HEK293 (cell line): ENCODE data around the gene MOGAT3.

Experiments
- CTCF ChIA-PET: fragments of 350-600 bp; formaldehyde crosslinking; extraction: SDS; loops from one replicate; lab custom pipeline; 2021; ENCODE audit warnings: antibody characterized with exemption; lab: Yijun Ruan, JAX
- POLR2A ChIA-PET: fragments of 300-600 bp; formaldehyde crosslinking; extraction: SDS; loops from one replicate; lab custom pipeline; 2020; ENCODE audit warnings: antibody characterized with exemption, inconsistent platforms; lab: Yijun Ruan, JAX
- H3K27ac ChIP-seq: fragments of 200-500 bp; sonication (Bioruptor generic); 2 replicates; pipeline ENCODE4 v1.5.1; 2014; ENCODE audit warnings: low read depth, low read length, control low read depth, inconsistent platforms; ENCODE audit errors: extremely low read depth
- H3K36me3 ChIP-seq, 2 experiments: fragments of 200-500 bp in 1 of 2; sonication (Bioruptor generic) in 1 of 2; 1 replicate in 1 of 2; 2 replicates in 1 of 2; pipeline ENCODE4 v1.5.1; 2014 to 2017; ENCODE audit warnings: inconsistent platforms in 2 of 2, low read length in 2 of 2; ENCODE audit not compliant: control insufficient read depth in 2 of 2, insufficient read depth in 1 of 2
- H3K4me1 ChIP-seq: fragments of 200-500 bp; sonication (Bioruptor generic); 2 replicates; pipeline ENCODE4 v1.5.1; 2014; ENCODE audit warnings: mild to moderate bottlenecking, low read length, inconsistent platforms; ENCODE audit not compliant: control insufficient read depth, insufficient read depth
- H3K4me3 ChIP-seq: 2 replicates; pipeline ENCODE4 v1.5.1; 2011; ENCODE audit warnings: low read depth, mild to moderate bottlenecking, control low read depth, low read length, moderate library complexity
- H3K9me3 ChIP-seq: fragments of 200-500 bp; sonication (Bioruptor generic); 2 replicates; pipeline ENCODE4 v1.5.1; 2014; ENCODE audit warnings: low read depth, low read length, inconsistent platforms; ENCODE audit not compliant: control insufficient read depth, insufficient read depth
- EGR2 ChIP-seq: fragments of 450-650 bp; formaldehyde crosslinking; IDR thresholded peaks from 2 replicates; pipeline ENCODE4 v1.5.1; 2016; ENCODE audit warnings: low read depth, missing biosample characterization, missing genetic modification characterization
- KLF10 ChIP-seq: fragments of 450-650 bp; IDR thresholded peaks from 2 replicates; pipeline ENCODE4 v1.5.1; 2018; ENCODE audit warnings: missing biosample characterization, mild to moderate bottlenecking, missing genetic modification characterization
- KLF7 ChIP-seq: fragments of 450-650 bp; formaldehyde crosslinking; IDR thresholded peaks from 2 replicates; pipeline ENCODE4 v1.5.1; 2016; ENCODE audit warnings: missing biosample characterization, missing genetic modification characterization, borderline replicate concordance
- PBX3 ChIP-seq: sonication (generic); formaldehyde crosslinking; IDR thresholded peaks from 2 replicates; pipeline ENCODE4 v1.8.1; 2022; ENCODE audit warnings: mild to moderate bottlenecking, moderate library complexity, missing genetic modification reagents
- PRDM6 ChIP-seq: fragments of 450-650 bp; formaldehyde crosslinking; IDR thresholded peaks from 2 replicates; pipeline ENCODE4 v1.5.1; 2017; ENCODE audit warnings: missing biosample characterization, missing genetic modification characterization
- TCF7L2 ChIP-seq: IDR thresholded peaks from 2 replicates; pipeline ENCODE4 v1.6.1; 2011; ENCODE audit warnings: low read depth, mild to moderate bottlenecking, inconsistent platforms, low read length, moderate library complexity, borderline replicate concordance
- ZBTB8A ChIP-seq: fragments of 450-650 bp; formaldehyde crosslinking; IDR thresholded peaks from 2 replicates; pipeline ENCODE4 v1.5.1; 2016; ENCODE audit warnings: missing biosample characterization, missing genetic modification characterization
- ZIC2 ChIP-seq: fragments of 450-650 bp; formaldehyde crosslinking; IDR thresholded peaks from 2 replicates; pipeline ENCODE4 v1.5.1; 2016; ENCODE audit warnings: missing biosample characterization, missing genetic modification characterization
- ZNF10 ChIP-seq: fragments of 450-650 bp; formaldehyde crosslinking; IDR thresholded peaks from 2 replicates; pipeline ENCODE4 v1.5.1; 2017; ENCODE audit warnings: missing biosample characterization, missing genetic modification characterization
- ZNF2 ChIP-seq: fragments of 450-650 bp; formaldehyde crosslinking; IDR thresholded peaks from 2 replicates; pipeline ENCODE4 v1.5.1; 2016; ENCODE audit warnings: missing biosample characterization, missing genetic modification characterization
- ZNF223 ChIP-seq: fragments of 450-650 bp; formaldehyde crosslinking; IDR thresholded peaks from 2 replicates; pipeline ENCODE4 v1.5.1; 2016; ENCODE audit warnings: missing biosample characterization, missing genetic modification characterization
- ZNF24 ChIP-seq: fragments of 450-650 bp; formaldehyde crosslinking; IDR thresholded peaks from 2 replicates; pipeline ENCODE4 v1.5.1; 2016; ENCODE audit warnings: missing biosample characterization, missing genetic modification characterization
- ZNF302 ChIP-seq: fragments of 450-650 bp; formaldehyde crosslinking; IDR thresholded peaks from 2 replicates; pipeline ENCODE4 v1.5.1; 2016; ENCODE audit warnings: missing biosample characterization, missing genetic modification characterization, low read depth
- ZNF335 ChIP-seq: fragments of 450-650 bp; formaldehyde crosslinking; conservative IDR thresholded peaks from 2 replicates; pipeline ENCODE4 v1.5.1; 2016; ENCODE audit warnings: missing biosample characterization, missing genetic modification characterization
- ZNF394 ChIP-seq: fragments of 450-650 bp; formaldehyde crosslinking; IDR thresholded peaks from 2 replicates; pipeline ENCODE4 v1.5.1; 2016; ENCODE audit warnings: missing biosample characterization, missing genetic modification characterization, mild to moderate bottlenecking, moderate library complexity, borderline replicate concordance
- ZNF473 ChIP-seq: fragments of 450-650 bp; formaldehyde crosslinking; IDR thresholded peaks from 2 replicates; pipeline ENCODE4 v1.5.1; 2017; ENCODE audit warnings: missing biosample characterization, missing genetic modification characterization
- ZNF521 ChIP-seq: fragments of 450-650 bp; formaldehyde crosslinking; IDR thresholded peaks from 2 replicates; pipeline ENCODE4 v1.5.1; 2017; ENCODE audit warnings: missing biosample characterization, mild to moderate bottlenecking, missing genetic modification characterization
- ZNF529 ChIP-seq: fragments of 450-650 bp; formaldehyde crosslinking; IDR thresholded peaks from 2 replicates; pipeline ENCODE4 v1.5.1; 2017; ENCODE audit warnings: missing genetic modification characterization, missing biosample characterization; ENCODE audit not compliant: insufficient replicate concordance
- ZNF610 ChIP-seq: fragments of 450-650 bp; formaldehyde crosslinking; IDR thresholded peaks from 2 replicates; pipeline ENCODE4 v1.5.1; 2016; ENCODE audit warnings: missing biosample characterization, missing genetic modification characterization, borderline replicate concordance
- ZNF843 ChIP-seq: fragments of 450-650 bp; formaldehyde crosslinking; IDR thresholded peaks from 2 replicates; pipeline ENCODE4 v1.5.1; 2016; ENCODE audit warnings: missing biosample characterization, missing genetic modification characterization
- ZSCAN30 ChIP-seq: fragments of 450-650 bp; IDR thresholded peaks from 2 replicates; pipeline ENCODE4 v1.5.1; 2018; ENCODE audit warnings: missing biosample characterization, mild to moderate bottlenecking, missing genetic modification characterization, moderate library complexity
- TF ChIP-seq, protein P1 (sequence below): fragments of 450-650 bp; formaldehyde crosslinking; IDR thresholded peaks from 2 replicates; pipeline ENCODE4 v1.5.1; 2016; ENCODE audit warnings: missing biosample characterization, missing genetic modification characterization
- TF ChIP-seq, protein P2 (sequence below): fragments of 450-650 bp; formaldehyde crosslinking; IDR thresholded peaks from 2 replicates; pipeline ENCODE4 v1.5.1; 2016; ENCODE audit warnings: missing biosample characterization, missing genetic modification characterization
- TF ChIP-seq, protein P3 (sequence below): fragments of 450-650 bp; formaldehyde crosslinking; IDR thresholded peaks from 2 replicates; pipeline ENCODE4 v1.5.1; 2016; ENCODE audit warnings: missing biosample characterization, missing genetic modification characterization, borderline replicate concordance

MOGAT3 gene

DNA sequence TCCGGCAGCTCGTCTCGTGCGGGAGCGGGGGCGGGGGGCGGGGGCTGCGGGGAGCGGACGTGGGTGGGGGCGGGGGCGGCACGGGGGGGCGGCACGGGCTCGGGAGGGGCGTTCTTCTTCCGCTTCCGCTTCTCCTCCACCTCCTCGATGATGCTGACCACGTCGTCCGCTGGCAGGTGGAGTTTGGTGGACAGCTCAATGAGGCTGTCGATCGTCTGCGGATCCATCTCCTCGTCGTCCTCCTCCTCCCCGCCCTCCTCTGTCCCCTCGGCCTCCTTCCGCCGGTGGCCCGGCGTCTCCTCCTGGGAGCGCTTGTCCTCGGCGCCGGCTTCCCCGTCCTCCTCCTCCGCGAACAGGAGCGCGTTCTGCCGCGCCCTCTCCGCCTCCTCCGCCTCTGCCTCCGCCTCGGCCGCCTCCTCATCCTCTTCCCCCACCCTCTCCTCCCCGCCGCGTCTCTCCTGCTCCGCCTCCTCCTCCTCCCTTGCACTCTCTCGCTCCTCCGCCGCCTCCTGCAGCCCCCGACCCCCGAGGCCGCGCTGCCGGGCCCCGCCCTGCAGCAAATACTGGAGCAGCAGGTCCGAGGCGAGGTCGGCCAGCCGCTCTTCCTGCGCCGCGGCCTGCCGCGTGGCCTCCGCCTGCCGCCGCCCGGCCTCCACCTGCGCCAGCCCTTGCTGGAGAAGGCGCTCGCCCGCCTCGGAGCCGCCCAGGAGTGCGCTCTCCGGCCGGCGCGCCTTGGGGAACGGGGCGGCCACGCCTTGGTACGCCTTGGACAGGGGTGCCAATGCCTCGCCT is 37.4 kb downstream of the MOGAT3 start (continued):
- TF ChIP-seq, protein P1, sequence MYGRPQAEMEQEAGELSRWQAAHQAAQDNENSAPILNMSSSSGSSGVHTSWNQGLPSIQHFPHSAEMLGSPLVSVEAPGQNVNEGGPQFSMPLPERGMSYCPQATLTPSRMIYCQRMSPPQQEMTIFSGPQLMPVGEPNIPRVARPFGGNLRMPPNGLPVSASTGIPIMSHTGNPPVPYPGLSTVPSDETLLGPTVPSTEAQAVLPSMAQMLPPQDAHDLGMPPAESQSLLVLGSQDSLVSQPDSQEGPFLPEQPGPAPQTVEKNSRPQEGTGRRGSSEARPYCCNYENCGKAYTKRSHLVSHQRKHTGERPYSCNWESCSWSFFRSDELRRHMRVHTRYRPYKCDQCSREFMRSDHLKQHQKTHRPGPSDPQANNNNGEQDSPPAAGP (tag by site-specific recombination): peak; percentile 87
- TF ChIP-seq ZNF610 (tag by site-specific recombination): no peak
- no peak for TF ChIP-seq ZNF473 (tag by site-specific recombination)

DNA sequence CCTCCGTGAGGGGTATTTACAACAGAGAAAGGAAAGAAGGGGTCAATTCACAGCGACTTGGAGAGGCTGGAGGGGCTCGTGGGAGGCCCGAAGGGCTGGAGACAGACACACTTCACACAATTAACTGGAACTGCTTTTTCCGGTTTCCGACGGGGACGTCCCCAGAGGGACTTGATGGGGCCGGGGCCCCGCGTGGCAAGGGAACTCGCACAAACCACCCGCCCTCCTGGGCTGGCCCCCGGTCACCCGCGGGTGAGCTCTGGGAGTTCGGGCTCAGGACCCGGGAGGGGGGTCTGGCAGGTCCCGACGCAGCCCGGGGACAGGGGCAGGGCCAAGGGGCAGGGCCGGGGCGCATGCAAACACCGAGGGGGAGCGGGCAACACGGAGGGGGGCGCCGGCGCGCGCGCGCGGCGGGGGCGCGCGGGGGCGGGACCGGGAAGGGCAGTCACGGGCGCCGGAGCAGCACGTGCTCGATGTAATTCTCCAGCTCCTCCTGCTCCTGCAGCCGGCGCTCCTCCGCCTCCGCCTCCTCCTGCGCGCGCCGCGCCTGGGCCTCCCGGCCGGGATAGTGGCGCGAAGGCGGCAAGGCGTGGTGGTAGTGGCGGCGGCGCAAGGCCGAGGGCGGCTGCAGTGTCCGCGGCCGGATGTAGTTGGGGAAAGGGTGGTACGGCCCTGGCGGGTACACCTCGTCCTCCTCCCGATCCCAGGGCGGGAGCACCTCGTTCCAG is 38.1 kb downstream of the MOGAT3 start:
- CTCF ChIA-PET: interaction anchor here (0.8 to 1.2 kb wide), 3 partner anchors 8 to 128 kb away, joined by 3 to 4 read pairs (median 4); no protein-coding TSS in a partner anchor
- peaks cover 18% of the 10 kb centered on the region for H3K4me1 ChIP-seq
- peaks cover 3 to 11% of the 10 kb centered on the region in 2 experiments; a peak in 2 of 3 replicates for H3K36me3 ChIP-seq
- POLR2A ChIA-PET: interaction anchor here (0.8 to 1.0 kb wide), 4 partner anchors 11 to 288 kb away, joined by 3 to 5 read pairs (median 4); partner anchors contain the start of genes SRRT and TRIM56
- no peaks in the 10 kb centered on the region for H3K9me3 ChIP-seq
- no peak overlapping the region for H3K27ac ChIP-seq
- peak overlapping the region; percentile 22; the same call in 1 of the 2 replicates for H3K4me3 ChIP-seq
- peak; percentile 56; the same call in 1 of the 2 replicates for TF ChIP-seq ZSCAN30 (tag by site-specific recombination)
- TF ChIP-seq KLF7 (tag by site-specific recombination): no peak
- peak; percentile 66; the same call in 1 of the 2 replicates for TF ChIP-seq ZNF394 (tag by site-specific recombination)
- peak; percentile 79; the same call in 1 of the 2 replicates for TF ChIP-seq PBX3
- no peak for TF ChIP-seq PRDM6
- no peak for TF ChIP-seq ZNF10
- TF ChIP-seq ZBTB8A (tag by site-specific recombination): 0 out of 2 replicates have a peak, but pooled peaks have one; percentile 11
- no peak for TF ChIP-seq ZNF843 (tag by site-specific recombination)
- TF ChIP-seq ZNF335: peak; percentile 49; the same call in 1 of the 2 replicates
- no peak for TF ChIP-seq ZNF24 (tag by site-specific recombination)
- TF ChIP-seq EGR2 (tag by site-specific recombination): peak; percentile 23
- TF ChIP-seq, protein P2, sequence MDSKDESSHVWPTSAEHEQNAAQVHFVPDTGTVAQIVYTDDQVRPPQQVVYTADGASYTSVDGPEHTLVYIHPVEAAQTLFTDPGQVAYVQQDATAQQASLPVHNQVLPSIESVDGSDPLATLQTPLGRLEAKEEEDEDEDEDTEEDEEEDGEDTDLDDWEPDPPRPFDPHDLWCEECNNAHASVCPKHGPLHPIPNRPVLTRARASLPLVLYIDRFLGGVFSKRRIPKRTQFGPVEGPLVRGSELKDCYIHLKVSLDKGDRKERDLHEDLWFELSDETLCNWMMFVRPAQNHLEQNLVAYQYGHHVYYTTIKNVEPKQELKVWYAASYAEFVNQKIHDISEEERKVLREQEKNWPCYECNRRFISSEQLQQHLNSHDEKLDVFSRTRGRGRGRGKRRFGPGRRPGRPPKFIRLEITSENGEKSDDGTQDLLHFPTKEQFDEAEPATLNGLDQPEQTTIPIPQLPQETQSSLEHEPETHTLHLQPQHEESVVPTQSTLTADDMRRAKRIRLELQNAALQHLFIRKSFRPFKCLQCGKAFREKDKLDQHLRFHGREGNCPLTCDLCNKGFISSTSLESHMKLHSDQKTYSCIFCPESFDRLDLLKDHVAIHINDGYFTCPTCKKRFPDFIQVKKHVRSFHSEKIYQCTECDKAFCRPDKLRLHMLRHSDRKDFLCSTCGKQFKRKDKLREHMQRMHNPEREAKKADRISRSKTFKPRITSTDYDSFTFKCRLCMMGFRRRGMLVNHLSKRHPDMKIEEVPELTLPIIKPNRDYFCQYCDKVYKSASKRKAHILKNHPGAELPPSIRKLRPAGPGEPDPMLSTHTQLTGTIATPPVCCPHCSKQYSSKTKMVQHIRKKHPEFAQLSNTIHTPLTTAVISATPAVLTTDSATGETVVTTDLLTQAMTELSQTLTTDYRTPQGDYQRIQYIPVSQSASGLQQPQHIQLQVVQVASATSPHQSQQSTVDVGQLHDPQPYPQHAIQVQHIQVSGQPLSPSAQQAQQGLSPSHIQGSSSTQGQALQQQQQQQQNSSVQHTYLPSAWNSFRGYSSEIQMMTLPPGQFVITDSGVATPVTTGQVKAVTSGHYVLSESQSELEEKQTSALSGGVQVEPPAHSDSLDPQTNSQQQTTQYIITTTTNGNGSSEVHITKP (tag by site-specific recombination): peak; percentile 76
- peak; percentile 63 for TF ChIP-seq ZIC2 (tag by site-specific recombination)
- TF ChIP-seq ZNF529 (tag by site-specific recombination): no peak
- no peak for TF ChIP-seq ZNF302 (tag by site-specific recombination)
- no peak for TF ChIP-seq TCF7L2
- peak; percentile 32; the same call in 1 of the 2 replicates for TF ChIP-seq KLF10
- TF ChIP-seq ZNF2 (tag by site-specific recombination): no peak
- no peak for TF ChIP-seq ZNF521
- TF ChIP-seq ZNF223 (tag by site-specific recombination): peak; percentile 84
- TF ChIP-seq, protein P3, sequence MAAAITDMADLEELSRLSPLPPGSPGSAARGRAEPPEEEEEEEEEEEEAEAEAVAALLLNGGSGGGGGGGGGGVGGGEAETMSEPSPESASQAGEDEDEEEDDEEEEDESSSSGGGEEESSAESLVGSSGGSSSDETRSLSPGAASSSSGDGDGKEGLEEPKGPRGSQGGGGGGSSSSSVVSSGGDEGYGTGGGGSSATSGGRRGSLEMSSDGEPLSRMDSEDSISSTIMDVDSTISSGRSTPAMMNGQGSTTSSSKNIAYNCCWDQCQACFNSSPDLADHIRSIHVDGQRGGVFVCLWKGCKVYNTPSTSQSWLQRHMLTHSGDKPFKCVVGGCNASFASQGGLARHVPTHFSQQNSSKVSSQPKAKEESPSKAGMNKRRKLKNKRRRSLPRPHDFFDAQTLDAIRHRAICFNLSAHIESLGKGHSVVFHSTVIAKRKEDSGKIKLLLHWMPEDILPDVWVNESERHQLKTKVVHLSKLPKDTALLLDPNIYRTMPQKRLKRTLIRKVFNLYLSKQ (tag by site-specific recombination): no peak
